WTC11 (cell line): ENCODE measurements around the gene AKAP10. TPM values are rescaled to one million over a fixed set of nuclear protein-coding genes. Genes with fewer than 3 reads are reported as not detected.

Experiments used
- ATAC-seq: fragments of 200-7000 bp; cut with Tn5 transposase; 2 replicates; pipeline ENCODE4 v1.10.0; 2021; ENCODE audit warnings: mild to moderate bottlenecking, moderate library complexity
- CTCF ChIA-PET: fragments of 300-600 bp; sonication (Branson Sonifier 250); formaldehyde crosslinking; loops from one replicate; lab custom pipeline; 2021; ENCODE audit warnings: antibody characterized with exemption; lab: Charles Lee
- POLR2A ChIA-PET: fragments of 350-600 bp; sonication (Branson Sonifier 250); formaldehyde crosslinking; loops from one replicate; lab custom pipeline; 2021; ENCODE audit warnings: antibody characterized with exemption; lab: Charles Lee
- DNase-seq: peaks from one replicate; pipeline ENCODE4 v3.0.0; 2021; ENCODE audit warnings: low spot score
- H3K27ac Mint-ChIP-seq: 2 replicates; pipeline ENCODE4 v1.8.0; 2021; ENCODE audit warnings: mixed read lengths
- H3K27me3 Mint-ChIP-seq: 2 replicates; pipeline ENCODE4 v1.8.0; 2021; ENCODE audit warnings: low read depth, mild to moderate bottlenecking, moderate library complexity, mixed read lengths
- H3K36me3 Mint-ChIP-seq: 2 replicates; pipeline ENCODE4 v1.8.0; 2021; ENCODE audit warnings: mixed read lengths
- H3K4me1 Mint-ChIP-seq: 2 replicates; pipeline ENCODE4 v1.8.0; 2022; ENCODE audit warnings: mixed read lengths
- H3K4me3 Mint-ChIP-seq: 2 replicates; pipeline ENCODE4 v1.8.0; 2021; ENCODE audit warnings: mild to moderate bottlenecking, moderate library complexity, mixed read lengths
- H3K9me3 Mint-ChIP-seq: 2 replicates; pipeline ENCODE4 v1.8.0; 2021; ENCODE audit warnings: mixed read lengths
- ATF2 ChIP-seq: sonication (generic); formaldehyde crosslinking; IDR thresholded peaks from 2 replicates; pipeline ENCODE4 v1.8.1; 2022; ENCODE audit warnings: low read depth, missing genetic modification reagents, borderline replicate concordance
- CREM ChIP-seq: sonication (generic); formaldehyde crosslinking; IDR thresholded peaks from 2 replicates; pipeline ENCODE4 v1.8.1; 2022; ENCODE audit warnings: mild to moderate bottlenecking, missing genetic modification reagents, moderate library complexity
- CTCF ChIP-seq: fragments of 200-600 bp; IDR thresholded peaks from 2 replicates; pipeline ENCODE4 v1.8.0; 2022; ENCODE audit warnings: antibody characterized with exemption
- FOXP4 ChIP-seq: sonication (generic); formaldehyde crosslinking; IDR thresholded peaks from 2 replicates; pipeline ENCODE4 v1.8.0; 2022; ENCODE audit warnings: mild to moderate bottlenecking, missing genetic modification reagents
- NR2C2 ChIP-seq: sonication (generic); formaldehyde crosslinking; IDR thresholded peaks from 2 replicates; pipeline ENCODE4 v1.8.0; 2022; ENCODE audit warnings: mild to moderate bottlenecking, missing genetic modification reagents
- PREB ChIP-seq: sonication (generic); formaldehyde crosslinking; IDR thresholded peaks from 2 replicates; pipeline ENCODE4 v1.8.1; 2022; ENCODE audit warnings: mild to moderate bottlenecking, missing genetic modification reagents, moderate library complexity, borderline replicate concordance
- SOX15 ChIP-seq: fragments of 250-450 bp; sonication (Bioruptor Pico); IDR thresholded peaks from 2 replicates; pipeline ENCODE4 v1.9.0; 2021; ENCODE audit warnings: mild to moderate bottlenecking
- STAT6 ChIP-seq: sonication (generic); formaldehyde crosslinking; conservative IDR thresholded peaks from 2 replicates; pipeline ENCODE4 v1.8.1; 2023; ENCODE audit warnings: mild to moderate bottlenecking, low read depth, missing genetic modification reagents, moderate library complexity
- TCF7 ChIP-seq: sonication (generic); formaldehyde crosslinking; IDR thresholded peaks from 2 replicates; pipeline ENCODE4 v1.8.0; 2022; ENCODE audit warnings: mild to moderate bottlenecking, low read depth, missing genetic modification reagents, moderate library complexity
- TP53 ChIP-seq: sonication (generic); formaldehyde crosslinking; IDR thresholded peaks from 2 replicates; pipeline ENCODE4 v1.8.1; 2023; ENCODE audit warnings: mild to moderate bottlenecking, missing genetic modification reagents
- USF2 ChIP-seq: sonication (generic); formaldehyde crosslinking; IDR thresholded peaks from 2 replicates; pipeline ENCODE4 v1.8.1; 2023; ENCODE audit warnings: mild to moderate bottlenecking, missing genetic modification reagents, moderate library complexity
- ZNF423 ChIP-seq: fragments of 250-450 bp; sonication (Bioruptor Pico); IDR thresholded peaks from 2 replicates; pipeline ENCODE4 v2.1.2; 2022; ENCODE audit warnings: mild to moderate bottlenecking, moderate library complexity
- ZNF512 ChIP-seq: sonication (generic); formaldehyde crosslinking; IDR thresholded peaks from 2 replicates; pipeline ENCODE4 v1.8.1; 2022; ENCODE audit warnings: missing genetic modification reagents, borderline replicate concordance
- ZNF671 ChIP-seq: fragments of 250-450 bp; sonication (Bioruptor Pico); IDR thresholded peaks from 2 replicates; pipeline ENCODE4 v1.8.0; 2021; ENCODE audit warnings: mild to moderate bottlenecking
- total RNA-seq: library from RNA; stranded (reverse); gene quantifications from 3 replicates; pipeline ENCODE4 v1.2.3, GENCODE V29; 2021

Gene AKAP10
- total RNA-seq, 1 experiment from 2014 or later: 29.9 TPM

GRCh38 chr17:19973156-19973555 lies 4.5 kb downstream of the AKAP10 start:
- H3K4me1 Mint-ChIP-seq: peaks cover 15% of the 10 kb centered on the region
- POLR2A ChIA-PET: no interaction called here
- no peak overlapping the region for H3K4me3 Mint-ChIP-seq

More at GRCh38 chr17:19973156-19973555, 4.5 kb downstream of the AKAP10 start:
- ATAC-seq: no peak
- Mint-ChIP-seq H3K27ac (no peak overlapping the region), H3K36me3 (peaks cover 47% of the 10 kb centered on the region), H3K27me3 (no peaks in the 10 kb centered on the region), H3K9me3 (no peaks in the 10 kb centered on the region)
- CTCF ChIA-PET: no interaction called here
- TF ChIP-seq STAT6 (CRISPR knock-in tag) (no peak), USF2 (CRISPR knock-in tag) (no peak), TCF7 (no peak), PREB (CRISPR knock-in tag) (no peak), ZNF671 (CRISPR knock-in tag) (no peak), NR2C2 (CRISPR knock-in tag) (no peak), ZNF512 (CRISPR knock-in tag) (no peak), ATF2 (CRISPR knock-in tag) (no peak), SOX15 (CRISPR knock-in tag) (no peak), TP53 (CRISPR knock-in tag) (no peak), CTCF (no peak), ZNF423 (CRISPR knock-in tag) (no peak), CREM (CRISPR knock-in tag) (no peak), FOXP4 (CRISPR knock-in tag) (no peak)
- DNase-seq: no peak
